Liver (tissue), 9 donors: Measurements from ENCODE around the gene IQCK. TPM values are rescaled to one million over a fixed set of nuclear protein-coding genes. Genes with fewer than 3 reads are reported as not detected.

ENCODE experiments used
- DNase-seq: peaks from one replicate; pipeline ENCODE4 v3.0.0-alpha.2; 2017; ENCODE audit warnings: low spot score
- H3K27ac ChIP-seq, 2 donors: one replicate each; pipeline ENCODE4 v1.7.0; 2013; ENCODE audit warnings: inconsistent platforms in 2 of 2, low read length in 2 of 2, control low read depth in 1 of 2, low read depth in 1 of 2, mild to moderate bottlenecking in 1 of 2
- H3K27me3 ChIP-seq, 4 donors: one replicate each; pipeline versions ENCODE4 v1.6.1 to v1.7.0; 2013; ENCODE audit warnings: low read length in 3 of 4, inconsistent platforms in 1 of 4, mild to moderate bottlenecking in 1 of 4, moderate library complexity in 1 of 4; ENCODE audit not compliant: control insufficient read depth in 4 of 4, insufficient read depth in 4 of 4
- H3K36me3 ChIP-seq, 4 donors: one replicate each; pipeline versions ENCODE4 v1.6.1 to v1.7.0; 2013; ENCODE audit warnings: low read length in 3 of 4, mild to moderate bottlenecking in 3 of 4, low read depth in 1 of 4, moderate library complexity in 1 of 4; ENCODE audit not compliant: control insufficient read depth in 4 of 4, insufficient read depth in 3 of 4
- H3K4me1 ChIP-seq, 4 donors: one replicate each; pipeline versions ENCODE4 v1.6.1 to v1.7.0; 2013; ENCODE audit warnings: low read length in 3 of 4, mild to moderate bottlenecking in 3 of 4, moderate library complexity in 1 of 4; ENCODE audit not compliant: control insufficient read depth in 4 of 4, insufficient read depth in 4 of 4
- H3K4me3 ChIP-seq, 3 donors: one replicate each; pipeline versions ENCODE4 v1.6.1 to v1.7.0; 2013; ENCODE audit warnings: low read length in 3 of 3, control low read depth in 1 of 3, low read depth in 1 of 3, mild to moderate bottlenecking in 1 of 3
- H3K9ac ChIP-seq, 2 donors: one replicate each; pipeline ENCODE4 v1.7.0; 2013; ENCODE audit warnings: low read length in 2 of 2, mild to moderate bottlenecking in 2 of 2, moderate library complexity in 2 of 2, control low read depth in 1 of 2, low read depth in 1 of 2
- H3K9me3 ChIP-seq, 4 donors: one replicate each; pipeline versions ENCODE4 v1.6.1 to v1.7.0; 2013; ENCODE audit warnings: low read length in 3 of 4; ENCODE audit not compliant: control insufficient read depth in 4 of 4
- EGR1 ChIP-seq, 2 donors: IDR thresholded peaks; 2 replicates each; pipeline ENCODE4 v1.6.1; 2016 to 2018; ENCODE audit warnings: antibody characterized with exemption in 2 of 2, low read depth in 2 of 2
- FOXA1 ChIP-seq: IDR thresholded peaks from 2 replicates; pipeline ENCODE4 v1.6.1; 2016; ENCODE audit warnings: antibody characterized with exemption
- FOXA2 ChIP-seq: IDR thresholded peaks from 2 replicates; pipeline ENCODE4 v1.6.1; 2016; ENCODE audit warnings: antibody characterized with exemption
- HNF4A ChIP-seq, 2 donors: conservative IDR thresholded peaks; 2 replicates each; pipeline ENCODE4 v1.6.1; 2016; ENCODE audit warnings: antibody characterized with exemption in 2 of 2, mild to moderate bottlenecking in 2 of 2
- HNF4G ChIP-seq: IDR thresholded peaks from 2 replicates; pipeline ENCODE4 v1.6.1; 2016; ENCODE audit warnings: antibody characterized with exemption
- JUND ChIP-seq, 2 donors: IDR thresholded peaks; 2 replicates each; pipeline ENCODE4 v1.6.1; 2016; ENCODE audit warnings: antibody characterized with exemption in 2 of 2
- NR2F2 ChIP-seq: IDR thresholded peaks from 2 replicates; pipeline ENCODE4 v1.6.1; 2016; ENCODE audit warnings: antibody characterized with exemption
- RAD21 ChIP-seq, 2 donors: IDR thresholded peaks; 2 replicates each; pipeline ENCODE4 v1.6.1; 2016; ENCODE audit warnings: antibody characterized with exemption in 2 of 2, mild to moderate bottlenecking in 2 of 2
- RXRA ChIP-seq, 2 donors: IDR thresholded peaks; 2 replicates each; pipeline ENCODE4 v1.6.1; 2017 to 2018; ENCODE audit warnings: antibody characterized with exemption in 2 of 2, mild to moderate bottlenecking in 1 of 2
- SP1 ChIP-seq: IDR thresholded peaks from 2 replicates; pipeline ENCODE4 v1.6.1; 2018; ENCODE audit warnings: antibody characterized with exemption, mild to moderate bottlenecking
- TAF1 ChIP-seq: conservative IDR thresholded peaks from 2 replicates; pipeline ENCODE4 v1.6.1; 2016; ENCODE audit warnings: antibody characterized with exemption, mild to moderate bottlenecking
- WGBS: extraction: QIAGEN DNeasy Blood & Tissue Kit; methylation state at CpG from one replicate; pipeline ENCODE4 v1.1.7; 2013; 5-methylcytosine and 5-hydroxymethylcytosine counted together
- polyA plus RNA-seq, 2 donors: library from polyadenylated mRNA; stranded (reverse) in 1 of 2; unstranded in 1 of 2; fragments of 200-250 nt in 1 of 2; fragments of >200 nt in 1 of 2; fragmentation: Nextera tagmentation in 1 of 2; extraction: Ambion mirVana in 1 of 2; gene quantifications; one replicate each; pipeline versions ENCODE4 v1.2.1 to v1.2.3, GENCODE V29; 2013 to 2015
- total RNA-seq, 2 donors: library from RNA; depleted of rRNA; stranded (reverse); fragments of >200 nt; gene quantifications; one replicate each; pipeline ENCODE4 v1.2.3, GENCODE V29; 2014
- TF ChIP-seq, protein P1 (sequence below): IDR thresholded peaks from 2 replicates; pipeline ENCODE4 v1.6.1; 2016; ENCODE audit warnings: antibody characterized with exemption, mild to moderate bottlenecking
- TF ChIP-seq, protein P2 (sequence below): IDR thresholded peaks from 2 replicates; pipeline ENCODE4 v1.6.1; 2016; ENCODE audit warnings: antibody characterized with exemption
- donor health status: healthy.
- donor health status: healthy.
- donor health status: healthy.
- donor health status: healthy.
- donor health status: healthy.

Gene IQCK
- total and polyA plus RNA-seq, 4 donors: 2.1 to 4.4 (median 2.9) TPM

DNA sequence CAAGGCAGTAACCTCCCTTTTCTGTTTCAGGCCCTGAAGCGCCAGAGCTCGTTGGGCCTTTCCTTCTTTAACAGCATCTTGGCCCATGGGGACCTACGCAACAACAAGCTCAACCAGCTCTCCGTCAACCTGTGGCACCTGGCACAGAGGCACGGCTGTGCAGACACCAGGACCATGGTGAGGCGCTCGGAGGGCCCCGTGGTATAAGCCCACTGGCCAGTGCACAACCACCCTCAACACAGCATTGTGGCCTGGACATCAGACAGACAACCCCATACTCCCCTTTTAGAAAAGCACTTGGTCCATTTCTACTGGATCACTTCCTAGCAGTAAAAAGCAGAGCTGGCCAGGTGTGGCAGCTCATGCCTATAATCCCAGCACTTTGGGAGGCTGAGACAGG is 18.6 kb upstream of the IQCK start:
- no peak overlapping the region for H3K27ac ChIP-seq
- no peaks in the 10 kb centered on the region for H3K27me3 ChIP-seq
- WGBS: 98% methylated on average over 8 of the region's 8 CpGs
- peaks cover 0 to 12% (median 7%) of the 10 kb centered on the region in 4 donors for H3K4me1 ChIP-seq
- H3K36me3 ChIP-seq: peaks cover 0 to 13% (median 2%) of the 10 kb centered on the region in 4 donors
- no peak overlapping the region for H3K9ac ChIP-seq
- H3K4me3 ChIP-seq: no peak overlapping the region
- H3K9me3 ChIP-seq: no peaks in the 10 kb centered on the region
- TF ChIP-seq FOXA1 (no peak), JUND (IDR thresholded peaks at IDR 0.05) (no peak), SP1 (no peak)
- TF ChIP-seq, protein P1, sequence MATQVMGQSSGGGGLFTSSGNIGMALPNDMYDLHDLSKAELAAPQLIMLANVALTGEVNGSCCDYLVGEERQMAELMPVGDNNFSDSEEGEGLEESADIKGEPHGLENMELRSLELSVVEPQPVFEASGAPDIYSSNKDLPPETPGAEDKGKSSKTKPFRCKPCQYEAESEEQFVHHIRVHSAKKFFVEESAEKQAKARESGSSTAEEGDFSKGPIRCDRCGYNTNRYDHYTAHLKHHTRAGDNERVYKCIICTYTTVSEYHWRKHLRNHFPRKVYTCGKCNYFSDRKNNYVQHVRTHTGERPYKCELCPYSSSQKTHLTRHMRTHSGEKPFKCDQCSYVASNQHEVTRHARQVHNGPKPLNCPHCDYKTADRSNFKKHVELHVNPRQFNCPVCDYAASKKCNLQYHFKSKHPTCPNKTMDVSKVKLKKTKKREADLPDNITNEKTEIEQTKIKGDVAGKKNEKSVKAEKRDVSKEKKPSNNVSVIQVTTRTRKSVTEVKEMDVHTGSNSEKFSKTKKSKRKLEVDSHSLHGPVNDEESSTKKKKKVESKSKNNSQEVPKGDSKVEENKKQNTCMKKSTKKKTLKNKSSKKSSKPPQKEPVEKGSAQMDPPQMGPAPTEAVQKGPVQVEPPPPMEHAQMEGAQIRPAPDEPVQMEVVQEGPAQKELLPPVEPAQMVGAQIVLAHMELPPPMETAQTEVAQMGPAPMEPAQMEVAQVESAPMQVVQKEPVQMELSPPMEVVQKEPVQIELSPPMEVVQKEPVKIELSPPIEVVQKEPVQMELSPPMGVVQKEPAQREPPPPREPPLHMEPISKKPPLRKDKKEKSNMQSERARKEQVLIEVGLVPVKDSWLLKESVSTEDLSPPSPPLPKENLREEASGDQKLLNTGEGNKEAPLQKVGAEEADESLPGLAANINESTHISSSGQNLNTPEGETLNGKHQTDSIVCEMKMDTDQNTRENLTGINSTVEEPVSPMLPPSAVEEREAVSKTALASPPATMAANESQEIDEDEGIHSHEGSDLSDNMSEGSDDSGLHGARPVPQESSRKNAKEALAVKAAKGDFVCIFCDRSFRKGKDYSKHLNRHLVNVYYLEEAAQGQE: no peak
- DNase-seq: no peak

DNA sequence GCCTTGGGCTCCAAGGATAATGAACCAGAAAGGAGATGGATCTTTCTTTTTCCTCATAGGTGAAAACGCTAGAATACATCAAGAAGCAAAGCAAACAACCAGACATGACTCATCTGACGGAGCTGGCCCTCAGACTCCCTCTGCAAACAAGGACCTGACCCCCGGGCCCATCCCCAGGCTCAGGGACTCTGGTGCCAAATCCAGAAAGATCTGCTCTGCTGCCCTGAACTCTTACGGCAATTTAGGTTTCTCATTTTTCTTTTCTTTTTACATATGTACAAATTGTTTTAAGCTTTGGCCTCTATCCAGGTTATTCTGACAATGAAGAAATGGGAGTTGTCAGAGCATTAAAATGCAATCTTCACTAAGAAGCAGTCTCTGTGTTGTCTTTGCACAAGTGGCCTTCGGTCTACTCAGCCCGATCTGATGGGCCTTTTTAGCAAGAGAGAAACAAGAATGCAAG is 17.7 kb upstream of the IQCK start:
- Histone ChIP-seq H3K27ac (peak overlapping the region; percentile 22 to 38), H3K4me1 (peaks cover 0 to 12% (median 7%) of the 10 kb centered on the region in 4 donors), H3K9ac (no peak overlapping the region), H3K27me3 (no peaks in the 10 kb centered on the region), H3K9me3 (no peaks in the 10 kb centered on the region), H3K4me3 (no peak overlapping the region), H3K36me3 (peaks cover 1 to 21% (median 10%) of the 10 kb centered on the region in 4 donors)
- 43% methylated on average over 6 of the region's 6 CpGs for WGBS
- DNase-seq: no peak
- peak; percentile 81 to 91 for TF ChIP-seq JUND (IDR thresholded peaks at IDR 0.05)
- peak; percentile 23 to 50 for TF ChIP-seq HNF4A (conservative IDR thresholded peaks at IDR 0.05)
- peak in 1 of 2 donors; percentile 35 for TF ChIP-seq RXRA (IDR thresholded peaks at IDR 0.05)
- peak; percentile 25 for TF ChIP-seq FOXA1
- TF ChIP-seq SP1: no peak
- TF ChIP-seq RAD21 (IDR thresholded peaks at IDR 0.05): peak in 1 of 2 donors; percentile 20
- TF ChIP-seq FOXA2: peak; percentile 72
- TF ChIP-seq EGR1 (IDR thresholded peaks at IDR 0.05; ENCODE audit: low read depth in 2 of 2): no peak

DNA sequence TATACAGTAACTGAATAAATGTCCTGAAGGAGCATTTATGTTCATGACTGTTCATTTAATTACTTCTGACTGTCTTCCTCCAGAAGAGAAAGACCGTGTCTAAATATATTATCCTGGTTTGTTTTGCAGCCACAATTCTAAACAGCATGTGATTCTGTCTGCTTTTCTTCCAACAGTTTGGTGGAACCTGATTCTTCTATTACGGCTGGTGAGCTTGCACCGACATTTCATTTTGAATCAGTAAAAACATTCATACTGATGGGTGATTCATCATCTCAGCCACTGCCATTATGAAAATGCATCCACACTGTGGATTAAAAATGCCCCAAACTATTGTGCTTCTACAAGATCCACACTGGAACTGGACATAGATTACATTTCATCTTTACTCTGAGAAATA is 17.0 kb upstream of the IQCK start:
- Histone ChIP-seq H3K4me1 (peaks cover 0 to 12% (median 7%) of the 10 kb centered on the region in 4 donors), H3K27ac (no peak overlapping the region), H3K27me3 (no peaks in the 10 kb centered on the region), H3K9ac (no peak overlapping the region), H3K4me3 (no peak overlapping the region), H3K36me3 (peaks cover 5 to 24% (median 15%) of the 10 kb centered on the region in 4 donors), H3K9me3 (no peaks in the 10 kb centered on the region)
- WGBS: 94% methylated on average over 3 of the region's 3 CpGs
- TF ChIP-seq TAF1: no peak
- TF ChIP-seq, protein P2, sequence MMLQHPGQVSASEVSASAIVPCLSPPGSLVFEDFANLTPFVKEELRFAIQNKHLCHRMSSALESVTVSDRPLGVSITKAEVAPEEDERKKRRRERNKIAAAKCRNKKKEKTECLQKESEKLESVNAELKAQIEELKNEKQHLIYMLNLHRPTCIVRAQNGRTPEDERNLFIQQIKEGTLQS: no peak
- no peak for TF ChIP-seq RXRA (IDR thresholded peaks at IDR 0.05)
- TF ChIP-seq HNF4G: no peak
- TF ChIP-seq NR2F2: no peak
- no peak for DNase-seq
